CD4-positive, alpha-beta T cell treated with Interleukin-17A for 1 hour (primary cell): ENCODE data around the gene GALNT4.

ENCODE experiments used
- DNase-seq: peaks from one replicate; pipeline ENCODE4 v3.0.0-alpha.2; 2020

GALNT4 gene

GRCh38 chr12:89490922-89491321 is 33.7 kb downstream of the GALNT4 start:
- no peak for DNase-seq

- DNase-seq, result no peak
These were observed 38.3 kb downstream of the GALNT4 start for GRCh38 chr12:89486264-89486663.

- DNase-seq, result no peak
These were observed 40.1 kb downstream of the GALNT4 start for GRCh38 chr12:89484470-89484869.

- DNase-seq, result no peak
These were observed 43.2 kb downstream of the GALNT4 start for GRCh38 chr12:89481213-89481914.

GRCh38 chr12:89479982-89480381 is 44.6 kb downstream of the GALNT4 start:
- DNase-seq, result no peak

GRCh38 chr12:89477633-89478279 is 46.8 kb downstream of the GALNT4 start:
- no peak for DNase-seq

GRCh38 chr12:89476904-89477595 is 47.5 kb downstream of the GALNT4 start:
- DNase-seq, result no peak

GRCh38 chr12:89476232-89476631 is 48.4 kb downstream of the GALNT4 start:
- no peak for DNase-seq

GRCh38 chr12:89475203-89475990 is 49.2 kb downstream of the GALNT4 start:
- DNase-seq, result no peak

- DNase-seq, result no peak
These were observed 50.0 kb downstream of the GALNT4 start for GRCh38 chr12:89474615-89475014.
